GM19372 (cell line): ENCODE data around the gene RNF157.
"Not testable (repeated sequence)": the region's sequence is repeated elsewhere in the genome, so short reads cannot be mapped to it uniquely, and the experiment has no call there.

Source experiments
- ATAC-seq: cut with Tn5 transposase; IDR thresholded peaks from one replicate; pipeline ENCODE4 v1.9.1; 2021; ENCODE audit warnings: mild to moderate bottlenecking, low read depth, moderate library complexity; ENCODE audit not compliant: unreplicated experiment

The RNF157 gene

DNA sequence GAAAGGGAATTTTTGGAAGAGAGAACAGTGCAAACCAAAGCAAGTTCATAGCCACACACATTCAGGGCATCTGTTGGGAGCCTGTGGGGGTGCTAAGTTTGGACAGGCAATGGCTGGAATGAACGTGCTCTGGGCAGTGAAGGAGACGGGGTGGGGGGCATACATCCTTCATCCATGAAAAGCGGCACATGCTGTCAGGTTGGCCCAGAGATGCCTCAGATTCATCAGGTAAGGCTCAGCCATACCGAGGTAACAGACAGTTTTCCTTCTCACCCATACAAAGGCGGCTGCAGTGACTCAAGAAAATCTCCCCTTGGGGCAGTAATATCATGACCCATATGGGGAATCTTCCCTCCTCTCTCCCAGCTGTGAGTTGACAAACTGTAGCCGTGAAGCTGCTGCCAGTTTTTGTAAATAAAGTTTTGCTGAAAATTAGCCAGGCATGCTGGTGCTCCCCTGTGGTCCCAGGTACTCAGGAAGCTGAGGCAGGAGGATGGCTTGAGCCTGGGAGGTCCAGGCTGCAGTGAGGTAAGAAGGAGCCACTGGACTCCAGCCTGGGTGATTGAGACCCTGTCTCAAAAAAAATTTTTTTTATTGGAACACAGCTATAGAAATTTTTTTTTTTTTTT is 15.6 kb upstream of the RNF157 start:
- ATAC-seq = no peak

DNA sequence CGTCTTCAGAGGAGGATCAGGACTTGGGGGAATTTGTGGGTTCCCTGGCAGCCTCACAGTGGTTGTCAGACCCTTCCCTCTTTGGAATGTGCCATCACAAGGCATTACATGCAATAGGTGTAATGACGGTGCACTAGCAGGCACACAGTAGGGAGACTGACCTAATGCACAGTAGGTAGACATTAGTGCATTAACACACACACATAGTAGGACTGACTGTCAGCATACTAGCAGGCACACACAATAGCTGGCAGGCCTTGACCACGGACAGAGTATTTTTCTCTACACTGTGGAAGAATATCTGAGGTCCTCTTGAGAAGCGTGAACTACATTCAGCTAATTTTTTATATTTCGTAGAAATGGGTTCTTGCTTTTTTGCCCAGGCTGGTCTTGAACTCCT is 14.0 kb upstream of the RNF157 start:
- no peak for ATAC-seq

DNA sequence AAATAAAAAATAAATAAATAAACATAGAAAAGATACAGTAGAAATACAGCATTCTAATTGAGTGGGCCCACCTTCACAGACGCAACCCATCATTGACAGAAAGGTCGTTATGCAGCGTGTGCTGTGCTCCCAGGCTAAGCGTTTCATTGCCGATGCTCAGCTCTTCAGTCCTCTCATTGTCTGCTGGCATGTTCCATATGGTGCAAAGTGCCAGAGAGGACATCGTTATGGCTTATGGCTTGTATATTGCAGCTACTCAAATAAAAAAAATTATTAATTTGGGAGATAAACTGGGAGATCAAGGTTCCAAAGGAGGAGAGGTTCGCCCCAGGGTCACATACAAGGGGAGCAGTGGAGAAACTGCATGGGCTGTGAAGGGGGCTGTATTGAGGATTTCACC is 13.5 kb upstream of the RNF157 start:
- ATAC-seq = no peak

DNA sequence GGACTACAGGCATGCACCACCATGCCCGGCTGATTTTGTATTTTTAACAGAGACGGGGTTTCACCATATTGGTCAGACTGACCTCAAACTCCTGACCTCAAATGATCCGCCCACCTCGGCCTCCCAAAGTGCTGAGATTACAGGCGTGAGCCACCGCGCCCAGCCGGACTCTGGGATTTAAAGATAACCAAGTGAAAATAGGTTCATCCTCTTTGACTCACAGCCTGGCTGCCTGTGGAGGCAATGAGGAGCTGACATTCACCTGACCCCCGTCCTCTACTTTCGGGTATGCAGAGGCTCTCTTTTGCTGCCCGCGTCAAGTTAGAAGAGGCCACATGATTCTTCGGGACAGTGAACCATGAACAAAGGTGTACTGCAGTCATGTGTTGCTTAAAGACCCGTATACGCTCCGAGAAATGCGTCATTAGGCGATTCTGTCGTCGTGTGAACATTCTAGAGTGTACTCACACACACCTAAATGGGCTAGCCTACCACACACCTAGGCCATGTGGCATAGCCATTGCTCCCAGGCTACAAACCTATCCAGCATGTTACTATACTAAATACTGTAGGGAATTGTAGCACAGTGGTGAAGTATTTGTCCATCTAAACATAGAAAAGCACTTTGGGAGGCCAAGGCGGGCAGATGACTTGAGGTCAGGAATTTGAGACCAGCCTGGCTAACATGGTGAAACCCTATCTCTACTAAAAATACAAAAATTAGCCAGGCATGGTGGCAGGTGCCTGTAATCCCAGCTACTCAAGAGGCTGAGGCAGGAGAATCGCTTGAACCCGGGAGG is 12.9 kb upstream of the RNF157 start:
- not testable (repeated sequence) for ATAC-seq

DNA sequence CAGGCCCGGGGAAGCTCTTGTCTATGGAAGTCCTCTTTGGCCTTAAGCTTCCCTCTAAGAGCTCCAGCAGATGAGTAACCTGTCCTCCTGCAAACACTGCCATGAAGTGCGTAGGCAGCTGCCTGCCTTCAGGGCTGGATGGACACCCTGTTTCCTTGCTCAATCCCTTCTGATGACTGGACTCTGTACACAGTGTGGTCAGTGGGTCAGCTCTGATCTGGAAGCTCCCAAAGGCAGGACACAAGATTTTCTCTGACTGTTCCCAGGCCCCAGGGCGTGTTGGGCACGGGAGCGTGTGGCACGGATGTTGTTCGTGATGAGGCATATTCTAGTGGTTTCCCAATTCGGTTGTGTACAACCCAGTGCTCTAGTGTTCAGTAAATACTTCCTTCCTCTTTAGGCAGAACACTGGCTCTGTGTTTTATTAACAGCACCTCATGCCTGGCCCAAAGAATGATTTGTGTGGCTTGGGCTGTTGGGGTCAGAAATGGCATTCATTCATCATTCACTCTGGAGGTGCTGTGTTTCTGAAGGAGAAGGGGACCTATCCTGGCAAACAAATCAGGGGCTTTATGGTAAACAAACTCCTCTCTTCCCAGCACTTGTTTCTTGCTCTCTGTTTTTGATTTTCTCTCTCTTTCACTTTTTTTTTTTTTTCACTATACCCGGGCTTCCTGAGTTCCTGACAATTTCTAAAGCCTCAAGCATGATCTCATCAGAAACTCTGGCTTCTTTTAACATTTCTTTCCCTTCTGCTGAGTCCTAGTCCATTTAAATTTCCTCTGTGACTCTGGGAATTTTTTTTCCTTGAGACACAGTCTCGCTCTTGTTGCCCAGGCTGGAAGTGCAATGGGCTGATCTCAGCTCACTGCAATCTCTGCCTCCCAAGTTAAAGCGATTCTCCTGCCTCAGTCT is 12.0 kb upstream of the RNF157 start:
- ATAC-seq = no peak

DNA sequence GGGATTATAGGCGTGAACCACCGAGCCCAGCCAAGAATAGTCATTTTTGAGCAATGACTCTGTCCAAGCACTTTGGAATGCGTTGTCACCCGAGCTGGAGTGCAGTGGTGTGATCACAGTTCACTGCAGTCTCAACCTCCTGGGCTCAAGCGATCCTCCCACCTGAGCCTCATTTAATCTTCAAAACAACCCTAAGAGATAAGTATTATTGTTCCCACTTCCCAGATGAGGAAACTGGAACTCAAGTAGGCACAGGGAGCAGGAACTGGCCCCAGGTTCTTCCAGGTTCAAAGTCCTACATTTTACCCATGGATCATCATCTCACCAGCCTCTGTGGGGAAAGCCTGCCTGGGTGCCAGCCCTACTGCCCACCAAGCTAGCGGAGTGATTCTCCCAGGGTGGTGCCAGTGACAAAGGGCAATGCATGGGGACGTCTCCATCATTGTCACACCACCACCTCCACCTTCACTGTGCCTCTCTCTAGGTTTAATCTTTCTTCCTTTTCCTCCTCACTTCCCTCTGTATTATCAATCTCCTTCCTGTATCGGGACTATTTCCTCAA is 11.3 kb upstream of the RNF157 start:
- ATAC-seq = no peak

DNA sequence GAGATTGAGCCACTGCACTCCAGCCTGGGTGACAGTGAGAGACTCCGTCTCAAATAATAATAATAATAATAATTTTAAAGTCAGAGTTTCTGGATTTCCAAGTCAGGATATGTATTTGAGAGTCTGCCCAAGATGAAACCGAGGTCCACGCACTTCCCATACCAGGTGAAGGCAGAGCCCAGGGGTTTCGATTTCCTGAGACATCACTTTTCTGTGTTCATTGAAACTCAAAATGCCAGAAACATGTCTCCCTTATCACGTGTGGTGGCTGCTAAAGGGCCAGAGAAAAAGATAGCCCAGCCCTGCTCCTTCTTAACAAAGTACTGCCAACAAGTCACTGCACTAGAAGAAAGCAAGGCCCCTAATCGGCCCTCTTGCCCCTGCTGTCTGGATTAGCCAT is 9.8 kb upstream of the RNF157 start:
- no peak for ATAC-seq

DNA sequence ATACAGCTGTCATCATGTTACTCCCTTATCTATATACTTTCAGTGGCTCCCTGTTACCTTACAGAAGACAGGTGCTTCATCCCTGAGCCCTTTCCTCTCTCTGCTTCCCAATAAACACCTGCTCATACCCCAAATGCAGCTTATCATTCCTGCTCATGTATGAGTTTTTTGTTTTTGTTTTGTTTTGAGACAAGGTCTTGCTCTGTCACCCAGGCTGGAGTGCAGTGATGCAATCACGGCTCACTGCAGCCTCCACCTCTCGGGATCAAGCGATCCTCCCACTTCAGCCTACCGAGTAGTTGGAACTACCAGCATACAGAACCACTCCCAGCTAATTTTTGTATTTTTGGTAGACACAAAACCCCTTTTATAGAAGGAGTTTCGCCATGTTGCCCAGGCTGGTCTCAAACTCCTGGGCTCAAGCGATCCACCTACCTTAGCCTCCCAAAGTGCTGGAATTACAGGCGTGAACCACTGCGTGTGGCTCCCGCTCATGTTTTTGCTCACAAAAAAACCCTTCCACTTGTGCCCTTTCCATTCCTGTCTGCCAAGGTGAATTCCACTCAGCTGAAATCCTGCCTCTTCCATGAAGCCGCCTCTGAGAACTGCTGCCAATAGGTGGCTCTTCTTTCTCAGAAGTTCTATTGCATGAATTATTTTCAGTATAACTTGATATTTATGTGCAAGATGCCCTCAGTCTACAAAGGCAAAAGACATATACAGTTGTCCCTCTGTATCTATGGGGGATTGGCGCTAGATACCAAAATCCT is 7.9 kb upstream of the RNF157 start:
- ATAC-seq = no peak

DNA sequence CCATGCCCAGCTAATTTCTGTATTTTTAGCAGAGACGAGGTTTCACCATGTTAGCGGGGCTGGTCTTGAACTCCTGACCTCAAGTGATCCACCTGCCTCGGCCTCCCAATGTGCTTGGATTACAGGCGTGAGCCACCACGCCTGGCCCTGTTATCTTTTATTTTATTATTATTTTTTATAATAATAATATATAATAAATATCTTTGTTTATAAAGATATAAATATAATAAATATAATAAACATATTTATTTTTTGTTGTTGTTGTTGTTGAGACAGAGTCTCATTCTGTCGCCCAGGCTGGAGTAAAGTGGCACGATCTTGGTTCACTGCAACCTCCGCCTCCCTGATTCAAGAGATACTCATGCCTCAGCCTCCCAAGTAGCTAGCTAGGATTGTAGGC is 7.0 kb upstream of the RNF157 start:
- ATAC-seq = no peak

DNA sequence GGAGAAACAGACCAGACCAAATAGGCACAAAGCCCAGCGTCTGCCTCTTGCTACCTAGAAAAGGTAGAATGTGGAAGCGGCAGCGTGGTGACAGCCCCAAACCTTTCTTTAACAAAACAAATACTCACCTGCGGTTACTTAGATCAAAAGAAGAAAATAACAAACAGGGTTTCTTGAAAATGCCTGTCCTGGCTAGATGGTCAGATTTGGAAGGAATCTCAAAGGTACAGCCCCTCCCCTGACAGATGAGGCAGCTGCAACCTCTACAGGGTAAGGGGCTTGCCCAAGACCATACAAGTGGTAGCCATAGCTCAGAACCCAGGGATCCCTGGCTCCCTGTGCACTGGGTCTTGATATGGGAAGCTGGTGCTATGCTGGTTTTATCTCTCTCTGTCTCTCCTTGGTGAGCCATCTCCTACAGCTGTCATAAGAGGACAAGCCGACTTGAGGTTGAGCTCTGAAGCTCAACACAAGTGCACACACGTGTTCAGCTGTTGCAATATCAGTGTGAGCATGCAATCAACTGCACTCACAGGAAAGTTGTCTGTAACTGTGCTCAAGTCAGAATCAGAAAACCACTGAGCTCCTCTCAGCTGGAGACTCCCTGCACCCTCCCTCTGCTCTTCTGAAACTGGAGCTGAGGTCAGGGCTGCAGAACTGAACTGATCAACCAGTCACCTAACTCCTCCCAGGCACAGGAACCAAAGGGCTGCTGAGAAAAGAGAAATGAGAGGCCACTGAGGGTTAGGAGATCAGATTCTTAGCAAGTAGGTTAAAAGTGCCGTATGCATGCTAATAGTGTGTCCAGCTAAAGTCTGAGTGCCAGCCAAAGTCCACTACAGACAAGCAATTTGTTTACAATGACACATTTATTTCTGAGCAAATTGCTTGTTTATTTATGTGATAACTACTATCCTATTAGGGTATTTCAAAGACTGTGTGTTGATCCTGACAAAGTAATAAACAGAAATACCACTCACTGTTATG is 6.1 kb upstream of the RNF157 start:
- peak; percentile 92 for ATAC-seq

DNA sequence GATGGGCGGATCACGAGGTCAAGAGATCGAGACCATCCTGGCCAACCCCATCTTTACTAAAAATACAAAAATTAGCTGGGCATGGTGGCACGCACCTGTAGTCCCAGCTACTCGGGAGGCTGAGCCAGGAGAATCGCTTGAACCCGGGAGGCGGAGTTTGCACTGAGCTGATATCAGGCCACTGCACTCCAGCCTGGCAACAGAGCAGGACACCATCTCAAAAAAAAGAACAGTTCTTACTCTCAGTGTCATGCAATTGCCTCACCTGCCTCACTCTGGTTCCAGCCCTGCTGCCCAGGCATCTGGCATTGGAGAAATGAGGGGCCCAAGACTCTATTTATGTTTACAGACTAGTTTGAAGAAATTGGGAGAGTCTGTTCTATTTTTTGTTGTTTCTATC is 4.4 kb upstream of the RNF157 start:
- ATAC-seq = not testable (repeated sequence)

DNA sequence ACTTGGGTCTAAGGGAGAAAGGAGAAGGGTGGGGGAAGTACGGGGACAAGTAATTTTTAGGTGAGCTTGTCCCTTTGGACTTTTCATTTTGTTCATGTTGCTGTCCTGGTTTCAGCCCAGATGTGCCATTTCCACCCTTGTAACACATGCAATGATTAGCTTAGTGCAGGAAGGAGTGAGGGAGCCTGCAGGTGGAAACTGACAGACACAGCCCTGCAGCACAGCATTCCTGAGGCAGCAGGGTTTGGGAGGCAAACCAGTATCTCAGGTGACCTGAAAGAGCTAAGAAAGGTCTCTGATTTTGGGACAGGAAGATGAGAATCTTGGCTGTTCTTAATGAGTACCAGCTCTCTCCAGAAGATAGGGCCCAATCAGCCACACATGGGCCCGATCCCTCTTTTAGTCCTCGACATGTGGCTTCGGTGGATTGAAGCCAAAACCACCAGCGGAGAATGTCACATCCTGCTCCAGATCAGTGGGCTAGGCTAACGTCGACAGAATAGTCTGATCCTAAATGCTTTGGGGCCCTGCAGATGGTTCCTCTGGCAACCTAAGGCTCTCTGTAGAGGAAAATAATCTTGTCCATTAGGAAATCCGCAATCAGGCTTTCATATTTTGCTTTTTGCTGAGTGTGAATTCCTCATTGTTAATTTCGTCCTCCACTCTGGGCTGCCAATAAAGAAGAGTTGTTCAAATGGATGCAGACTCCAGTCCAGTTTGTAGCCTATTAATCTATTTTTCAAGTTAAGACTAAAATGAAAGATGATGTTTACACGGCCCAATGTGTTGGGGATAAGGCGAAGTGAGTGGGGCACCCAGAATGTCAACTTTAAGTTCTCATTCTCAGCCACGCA is 3.8 kb upstream of the RNF157 start:
- no peak for ATAC-seq

DNA sequence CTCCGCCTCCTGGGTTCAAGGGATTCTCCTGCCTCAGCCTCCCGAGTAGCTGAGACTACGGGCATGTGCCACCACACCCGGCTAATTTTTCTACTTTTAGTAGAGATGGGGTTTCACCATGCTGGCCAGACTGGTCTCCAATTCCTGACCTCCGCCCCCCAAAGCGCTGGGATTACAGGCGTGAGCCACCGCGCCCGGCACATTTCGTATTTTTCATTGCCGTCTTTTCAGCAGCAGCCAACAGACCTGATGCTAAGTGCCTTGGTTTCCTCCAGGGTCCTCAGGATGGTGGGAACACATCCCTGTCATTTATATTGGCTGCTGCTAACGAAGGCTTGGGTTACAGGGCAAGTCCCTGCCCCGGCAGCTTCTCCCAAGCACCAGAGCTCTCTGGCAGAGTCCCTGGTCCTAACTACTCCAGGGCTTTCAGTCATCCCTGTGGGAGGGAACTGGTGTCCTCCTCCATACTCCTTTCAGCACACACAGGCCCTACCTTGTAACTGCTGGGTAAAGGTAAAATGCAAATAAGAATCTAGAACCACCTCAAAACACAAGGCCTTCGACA is 1.5 kb upstream of the RNF157 start:
- no peak for ATAC-seq

DNA sequence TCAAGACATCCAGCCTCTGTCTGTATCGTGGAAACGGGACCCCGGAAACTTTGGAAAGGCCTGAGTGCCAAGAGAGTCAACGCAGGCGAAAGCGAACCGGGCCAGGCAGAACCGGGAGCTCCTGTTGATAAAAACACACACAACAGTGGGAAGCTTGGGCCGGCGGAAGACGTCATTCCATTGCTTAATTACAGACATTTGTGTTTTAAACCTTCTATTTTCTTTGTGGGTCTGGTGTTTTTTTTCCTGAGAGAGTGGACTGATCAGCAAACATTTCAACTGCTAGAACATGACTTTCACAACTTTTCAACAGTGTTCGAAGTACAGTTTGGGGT is 878 bp upstream of the RNF157 start:
- no peak for ATAC-seq

DNA sequence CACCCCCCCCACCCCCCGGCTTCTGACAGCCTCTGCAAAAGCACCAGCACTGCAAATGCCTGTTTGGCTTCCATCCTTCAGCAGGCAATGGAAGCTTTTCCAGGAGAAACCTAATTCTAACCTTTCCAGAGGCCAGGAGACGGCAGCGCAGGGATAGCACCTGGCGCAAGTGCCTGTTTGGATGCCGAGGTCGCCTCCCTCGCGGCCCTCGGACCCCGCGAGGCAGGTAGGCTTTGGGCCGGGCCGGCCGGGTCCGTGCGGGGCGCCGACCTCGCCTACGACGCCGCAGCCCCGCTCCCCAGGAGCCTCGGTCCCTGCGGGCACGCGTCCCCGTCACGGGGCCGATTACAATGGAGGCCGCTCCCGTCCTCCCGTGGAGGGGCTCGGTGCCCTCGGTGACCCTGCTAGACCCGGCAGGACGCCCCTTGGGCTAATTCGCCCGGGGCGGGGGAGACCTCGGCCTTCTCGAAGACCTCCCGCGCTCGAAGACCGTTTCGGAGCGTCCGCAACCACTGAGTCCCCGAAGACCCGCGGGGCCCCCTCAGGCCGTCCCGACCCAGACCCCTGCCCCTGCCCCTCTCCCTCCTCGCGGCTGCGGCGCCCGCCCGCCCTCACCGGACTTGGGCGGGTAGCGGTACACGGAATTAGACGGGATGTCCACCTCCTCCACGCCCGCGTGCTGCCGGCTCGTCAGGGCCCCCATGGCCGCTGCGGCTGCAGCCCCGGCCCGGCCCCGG is 587 bp downstream of the RNF157 start:
- peak; percentile 7 for ATAC-seq

DNA sequence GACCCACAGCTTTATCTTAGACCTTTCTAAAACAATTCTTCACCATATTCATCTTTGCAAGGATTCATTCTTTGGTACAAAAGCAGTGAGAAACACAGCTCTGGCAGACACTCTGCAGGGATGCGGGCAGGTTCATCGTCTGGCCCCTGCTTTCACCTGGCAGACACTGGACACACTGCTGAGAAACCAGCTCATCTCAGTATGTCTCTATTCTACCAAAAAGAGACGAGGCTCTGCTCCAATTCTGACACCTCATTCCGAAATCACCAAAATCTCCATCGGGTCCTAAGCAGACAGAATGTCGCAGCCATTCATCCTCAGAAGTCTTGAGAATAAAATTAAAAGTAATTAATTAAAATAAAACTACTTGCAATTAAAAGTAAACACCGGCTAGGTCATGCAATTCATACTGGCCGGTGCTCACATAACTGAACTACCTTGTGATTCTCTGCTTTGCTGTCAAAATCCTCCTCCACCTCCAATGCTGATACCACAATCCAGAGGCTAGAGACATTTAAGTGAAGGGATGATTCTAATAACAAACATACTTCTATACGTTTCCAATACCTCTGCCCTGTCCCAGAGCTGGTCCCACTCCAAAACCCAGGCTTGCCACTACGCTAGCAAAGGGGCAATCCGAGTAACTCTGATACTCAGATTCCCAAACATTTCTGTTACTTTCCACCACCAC is 1.3 kb downstream of the RNF157 start:
- ATAC-seq = no peak

DNA sequence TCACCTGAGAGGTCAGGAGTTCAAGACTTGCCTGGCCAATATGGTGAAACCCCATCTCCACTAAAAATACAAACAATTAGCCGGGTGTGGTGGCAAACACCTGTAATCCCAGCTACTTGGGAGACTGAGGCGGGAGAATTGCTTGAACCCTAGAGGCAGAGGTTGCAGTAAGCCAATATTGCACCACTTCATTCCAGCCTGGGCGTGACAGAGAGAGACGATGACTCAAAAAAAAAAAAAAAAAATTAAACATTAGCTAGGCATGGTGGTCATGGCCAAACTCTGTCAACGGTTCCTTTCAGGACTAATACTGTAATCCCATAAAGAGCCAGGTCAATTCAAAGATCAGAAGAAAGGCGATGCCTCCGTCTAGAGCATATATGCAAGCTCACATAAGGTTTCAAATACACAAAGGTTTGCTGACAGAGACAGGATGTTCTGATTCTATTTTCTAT is 2.4 kb downstream of the RNF157 start:
- ATAC-seq = no peak
